A549 (cell line): ENCODE data around the gene JAG2. TPM values are rescaled to one million over a fixed set of nuclear protein-coding genes. Genes with fewer than 3 reads are reported as not detected.

Source experiments
- ATAC-seq, 2 experiments: fragments of 200-7000 bp in 1 of 2; fragments of >200 bp in 1 of 2; cut with Nextera tagmentation in 1 of 2; cut with Tn5 transposase in 1 of 2; 3 replicates each; pipeline versions ENCODE4 v1.8.0 to v1.9.1; 2018 to 2020; ENCODE audit warnings: mild to moderate bottlenecking in 1 of 2, moderate library complexity in 1 of 2
- CTCF ChIA-PET: fragments of 300-600 bp; sonication (Branson Sonifier 250); formaldehyde crosslinking; extraction: SDS; loops from one replicate; lab custom pipeline; 2021; ENCODE audit warnings: antibody characterized with exemption, inconsistent platforms; lab: Yijun Ruan, JAX
- POLR2A ChIA-PET: fragments of 350-600 bp; formaldehyde crosslinking; extraction: SDS; loops from one replicate; lab custom pipeline; 2021; ENCODE audit warnings: antibody characterized with exemption, inconsistent platforms; lab: Yijun Ruan, JAX
- DNase-seq, 2 experiments: peaks; one replicate each; pipeline versions ENCODE4 v3.0.0 to v3.0.0-alpha.2; 2011 to 2016; ENCODE audit warnings: low read depth in 1 of 2, low spot score in 1 of 2
- FAIRE-seq: peaks from 2 replicates; lab custom pipeline; 2011; peaks lifted over from hg19 to GRCh38; lab: Jason Lieb, UNC
- H3K27ac ChIP-seq, 2 experiments: fragments of >200 bp; sonication (Bioruptor Twin); formaldehyde crosslinking; 3 replicates each; pipeline ENCODE4 v1.5.1; 2016 to 2017
- H3K4me1 ChIP-seq: fragments of >200 bp; sonication (Bioruptor Twin); formaldehyde crosslinking; 3 replicates; pipeline ENCODE4 v1.6.1; 2016
- H3K4me2 ChIP-seq: fragments of >200 bp; sonication (Bioruptor Twin); formaldehyde crosslinking; 3 replicates; pipeline ENCODE4 v1.6.1; 2016
- H3K4me3 ChIP-seq: fragments of >200 bp; sonication (Bioruptor Twin); formaldehyde crosslinking; 3 replicates; pipeline ENCODE4 v1.5.1; 2016
- H3K9me3 ChIP-seq: fragments of >200 bp; sonication (Bioruptor Twin); formaldehyde crosslinking; 3 replicates; pipeline ENCODE4 v1.6.1; 2016
- CEBPB ChIP-seq, 2 experiments: fragments of >200 bp in 1 of 2; sonication (Bioruptor Twin) in 1 of 2; formaldehyde crosslinking in 1 of 2; IDR thresholded peaks; 2 replicates each; pipeline ENCODE4 v1.6.1; 2012 to 2016
- CHD4 ChIP-seq: fragments of 200-600 bp; sonication (generic); IDR thresholded peaks from 2 replicates; pipeline ENCODE4 v1.6.1; 2016; ENCODE audit warnings: antibody characterized with exemption, mild to moderate bottlenecking, borderline replicate concordance
- EHF ChIP-seq: fragments of 250-450 bp; sonication (Bioruptor Pico); IDR thresholded peaks from 2 replicates; pipeline ENCODE4 v1.5.0; 2020; ENCODE audit warnings: mild to moderate bottlenecking
- EHMT2 ChIP-seq: fragments of 200-600 bp; sonication (generic); IDR thresholded peaks from 2 replicates; pipeline ENCODE4 v1.6.1; 2016; ENCODE audit warnings: antibody characterized with exemption, low read depth, mild to moderate bottlenecking, moderate library complexity
- EP300 ChIP-seq, 2 experiments: fragments of >200 bp; sonication (Bioruptor Twin); formaldehyde crosslinking; IDR thresholded peaks; 2 replicates in 1 of 2; 3 replicates in 1 of 2; pipeline ENCODE4 v1.6.1; 2016 to 2017
- FOSB ChIP-seq: fragments of 250-450 bp; sonication (Bioruptor Pico); IDR thresholded peaks from 2 replicates; pipeline ENCODE4 v1.5.0; 2020; ENCODE audit warnings: mild to moderate bottlenecking, moderate library complexity
- HOXA7 ChIP-seq: fragments of 250-450 bp; sonication (Bioruptor Pico); IDR thresholded peaks from 2 replicates; pipeline ENCODE4 v1.5.0; 2020; ENCODE audit warnings: mild to moderate bottlenecking, moderate library complexity
- HOXB13 ChIP-seq: fragments of 250-450 bp; sonication (Bioruptor Pico); IDR thresholded peaks from 2 replicates; pipeline ENCODE4 v1.5.0; 2020; ENCODE audit warnings: low read depth, mild to moderate bottlenecking, moderate library complexity
- HOXB5 ChIP-seq: fragments of 250-450 bp; sonication (Bioruptor Pico); IDR thresholded peaks from 2 replicates; pipeline ENCODE4 v1.5.0; 2020; ENCODE audit warnings: mild to moderate bottlenecking, moderate library complexity
- JUNB ChIP-seq: fragments of >200 bp; sonication (Bioruptor Twin); formaldehyde crosslinking; IDR thresholded peaks from 2 replicates; pipeline ENCODE4 v1.6.1; 2016
- KDM1A ChIP-seq: fragments of 200-600 bp; sonication (generic); IDR thresholded peaks from 2 replicates; pipeline ENCODE4 v1.6.1; 2016; ENCODE audit warnings: low read depth, mild to moderate bottlenecking
- KDM5A ChIP-seq: fragments of 200-600 bp; sonication (generic); IDR thresholded peaks from 2 replicates; pipeline ENCODE4 v1.6.1; 2016; ENCODE audit warnings: antibody characterized with exemption, mild to moderate bottlenecking
- POLR2A ChIP-seq: IDR thresholded peaks from 2 replicates; pipeline ENCODE4 v1.6.1; 2012; ENCODE audit warnings: mild to moderate bottlenecking, low read length
- RFX5 ChIP-seq: fragments of 450-650 bp; IDR thresholded peaks from 2 replicates; pipeline ENCODE4 v1.7.1; 2014; ENCODE audit warnings: antibody characterized with exemption, mild to moderate bottlenecking, moderate library complexity
- ZC3H11A ChIP-seq: fragments of 450-650 bp; IDR thresholded peaks from 2 replicates; pipeline ENCODE4 v1.6.1; 2014; ENCODE audit warnings: antibody characterized with exemption, mild to moderate bottlenecking
- ZNF302 ChIP-seq: fragments of 250-450 bp; sonication (Bioruptor Pico); IDR thresholded peaks from 2 replicates; pipeline ENCODE4 v1.9.0; 2021; ENCODE audit warnings: inconsistent platforms, mild to moderate bottlenecking, moderate library complexity
- WGBS: methylation state at CpG from one replicate; pipeline ENCODE4 v1.1.6; 2017; ENCODE audit errors: missing lambda C conversion rate; 5-methylcytosine and 5-hydroxymethylcytosine counted together
- polyA plus RNA-seq, 4 experiments: library from polyadenylated mRNA; depleted of rRNA in 3 of 4; stranded (reverse); fragments of >200 nt; fragmentation: RNase III in 1 of 4; extraction: RNeasy Plus Mini Kit Qiagen cat#74134 plus additional on column Dnase treatment in 1 of 4; gene quantifications; 2 replicates in 3 of 4; 3 replicates in 1 of 4; pipeline ENCODE4 v1.2.3, GENCODE V29; 2011 to 2017
- TF ChIP-seq, protein P1 (sequence below): fragments of 250-450 bp; sonication (Bioruptor Pico); IDR thresholded peaks from 2 replicates; pipeline ENCODE4 v1.5.0; 2020; ENCODE audit warnings: low read depth, mild to moderate bottlenecking, moderate library complexity
- TF ChIP-seq, protein P2 (sequence below): IDR thresholded peaks from 2 replicates; pipeline ENCODE4 v1.6.1; 2012

The JAG2 gene
- polyA plus RNA-seq, 2 of the 4 experiments (the other 2 are of a cell fraction) = 5.9 to 20.4 TPM

- Histone ChIP-seq H3K9me3 (no peaks in the 10 kb centered on the region), H3K27ac (no peak overlapping the region), H3K4me1 (no peaks in the 10 kb centered on the region; the same call in 2 of the 3 replicates), H3K4me2 (no peak overlapping the region), H3K4me3 (no peak overlapping the region)
- POLR2A ChIA-PET = no interaction called here
- ATAC-seq = no peak
- TF ChIP-seq EP300 (IDR thresholded peaks at IDR 0.05) = no peak
- TF ChIP-seq, protein P1, sequence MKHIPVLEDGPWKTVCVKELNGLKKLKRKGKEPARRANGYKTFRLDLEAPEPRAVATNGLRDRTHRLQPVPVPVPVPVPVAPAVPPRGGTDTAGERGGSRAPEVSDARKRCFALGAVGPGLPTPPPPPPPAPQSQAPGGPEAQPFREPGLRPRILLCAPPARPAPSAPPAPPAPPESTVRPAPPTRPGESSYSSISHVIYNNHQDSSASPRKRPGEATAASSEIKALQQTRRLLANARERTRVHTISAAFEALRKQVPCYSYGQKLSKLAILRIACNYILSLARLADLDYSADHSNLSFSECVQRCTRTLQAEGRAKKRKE (CRISPR knock-in tag) = no peak
- no peak for TF ChIP-seq EHF (CRISPR knock-in tag)
- no peak for TF ChIP-seq CHD4
- no peak for TF ChIP-seq JUNB
- no peak for TF ChIP-seq HOXB5 (CRISPR knock-in tag)
- no peak for TF ChIP-seq CEBPB (IDR thresholded peaks at IDR 0.05)
- no peak for TF ChIP-seq HOXB13
- TF ChIP-seq EHMT2 = no peak
- TF ChIP-seq RFX5 = no peak
- 94% methylated on average over 40 of the region's 48 CpGs for WGBS
- DNase-seq = no peak
- CTCF ChIA-PET = interaction anchor here (1.2 to 3.4 kb wide), 3 partner anchors 9 to 65 kb away, joined by 3 to 15 read pairs (median 9); partner anchors contain the start of gene JAG2
- no peak for FAIRE-seq
These were observed 12.7 kb downstream of the JAG2 start for GRCh38 chr14:105155681-105156413.

- H3K4me3 ChIP-seq = no peak overlapping the region
- FAIRE-seq (no peak), DNase-seq (no peak), ATAC-seq (no peak)
- no peaks in the 10 kb centered on the region for H3K9me3 ChIP-seq
- no peak for TF ChIP-seq ZC3H11A
- no peak for TF ChIP-seq KDM1A
- TF ChIP-seq POLR2A = no peak
- no peak for TF ChIP-seq ZNF302 (CRISPR knock-in tag)
- TF ChIP-seq FOSB (CRISPR knock-in tag) = no peak
- TF ChIP-seq, protein P2, sequence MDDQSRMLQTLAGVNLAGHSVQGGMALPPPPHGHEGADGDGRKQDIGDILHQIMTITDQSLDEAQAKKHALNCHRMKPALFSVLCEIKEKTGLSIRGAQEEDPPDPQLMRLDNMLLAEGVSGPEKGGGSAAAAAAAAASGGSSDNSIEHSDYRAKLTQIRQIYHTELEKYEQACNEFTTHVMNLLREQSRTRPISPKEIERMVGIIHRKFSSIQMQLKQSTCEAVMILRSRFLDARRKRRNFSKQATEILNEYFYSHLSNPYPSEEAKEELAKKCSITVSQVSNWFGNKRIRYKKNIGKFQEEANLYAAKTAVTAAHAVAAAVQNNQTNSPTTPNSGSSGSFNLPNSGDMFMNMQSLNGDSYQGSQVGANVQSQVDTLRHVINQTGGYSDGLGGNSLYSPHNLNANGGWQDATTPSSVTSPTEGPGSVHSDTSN = no peak
- no peak for TF ChIP-seq CEBPB (IDR thresholded peaks at IDR 0.05)
- 89% methylated on average over 20 of the region's 24 CpGs for WGBS
- no peaks in the 10 kb centered on the region; the same call in 2 of the 3 replicates for H3K4me1 ChIP-seq
- H3K27ac ChIP-seq = no peak overlapping the region
- ChIA-PET CTCF (interaction anchor here (1.2 to 3.4 kb wide), 3 partner anchors 10 to 65 kb away, joined by 3 to 15 read pairs (median 9); partner anchors contain the start of gene JAG2), POLR2A (no interaction called here)
- no peak overlapping the region for H3K4me2 ChIP-seq
These were observed 13.4 kb downstream of the JAG2 start for GRCh38 chr14:105155071-105155651.

- CTCF ChIA-PET = interaction anchor here (1.0 to 3.4 kb wide), 4 partner anchors 11 to 48 kb away, joined by 3 to 15 read pairs (median 6); partner anchors contain the start of gene JAG2
- ATAC-seq (peak; percentile 27 to 28; a peak in 3 of 6 replicates), DNase-seq (no peak), FAIRE-seq (no peak)
- TF ChIP-seq ZNF302 (CRISPR knock-in tag) = no peak
- no peak for TF ChIP-seq KDM5A
- no peak for TF ChIP-seq HOXB5 (CRISPR knock-in tag)
- no peak for TF ChIP-seq HOXA7 (CRISPR knock-in tag)
- POLR2A ChIA-PET = no interaction called here
- Histone ChIP-seq H3K4me3 (no peak overlapping the region), H3K27ac (no peak overlapping the region), H3K4me1 (no peaks in the 10 kb centered on the region; the same call in 2 of the 3 replicates), H3K4me2 (no peak overlapping the region), H3K9me3 (no peaks in the 10 kb centered on the region)
- WGBS = 89% methylated on average over 12 of the region's 12 CpGs
These were observed 14.1 kb downstream of the JAG2 start for GRCh38 chr14:105154476-105154871.
